ENCODE data around the gene VWA8. TPM values are rescaled to one million over a fixed set of nuclear protein-coding genes. Genes with fewer than 3 reads are reported as not detected.

VWA8 gene
- total and polyA plus RNA-seq, 2 of the 8 experiments (the other 6 are each of a cell fraction or from before 2014, with no cell fraction given): 5.9 to 19.6 TPM

GRCh38 chr13:41649659-41650058, 311.2 kb downstream of the VWA8 start (continued):
- TF ChIP-seq CHD7 (IDR thresholded peaks at IDR 0.05; ENCODE audit: insufficient replicate concordance, low read length): no peak
- TF ChIP-seq ATF2 (IDR thresholded peaks at IDR 0.05; ENCODE audit: low read length): no peak
- TF ChIP-seq CBX8 (IDR thresholded peaks at IDR 0.05; ENCODE audit: borderline replicate concordance, low read depth, low read length): no peak
- no peak for TF ChIP-seq EZH2 (IDR thresholded peaks at IDR 0.05; ENCODE audit: low read depth, low read length, severe bottlenecking)
- no peak for TF ChIP-seq POLR2A (IDR thresholded peaks at IDR 0.05; ENCODE audit: control extremely low read depth in 1 of 2, low read depth in 2 of 2, low read length in 2 of 2)
